GM15510 (cell line): ENCODE results near the gene SLC24A5.
A peak's percentile ranks its signal among the peaks of the same experiment; 100 is the strongest.

ENCODE experiments used
- POLR2A ChIP-seq: IDR thresholded peaks from 3 replicates; pipeline ENCODE4 v1.6.1; 2011; ENCODE audit warnings: borderline replicate concordance; ENCODE audit not compliant: insufficient read length; ENCODE audit errors: extremely low read depth

The SLC24A5 gene

DNA sequence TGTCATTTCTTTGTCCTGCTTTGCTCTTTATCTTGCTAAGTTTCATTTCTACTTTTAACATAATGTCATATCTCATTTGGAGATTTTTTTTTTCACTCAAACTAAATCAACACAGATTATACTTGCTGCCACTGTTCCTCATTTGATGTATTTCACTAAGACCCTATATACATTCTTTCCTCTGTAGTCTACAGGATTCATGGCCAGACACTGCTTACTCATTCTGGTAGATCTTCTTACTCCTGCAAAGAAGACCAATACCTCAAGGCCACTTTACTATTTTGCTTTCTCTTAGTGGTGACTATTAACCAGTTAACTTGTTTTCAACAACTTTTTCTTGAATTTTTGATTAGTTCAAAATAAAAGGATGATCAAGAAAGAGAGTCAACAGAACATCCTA lies 26.6 kb downstream of the SLC24A5 start:
- TF ChIP-seq POLR2A: no peak

DNA sequence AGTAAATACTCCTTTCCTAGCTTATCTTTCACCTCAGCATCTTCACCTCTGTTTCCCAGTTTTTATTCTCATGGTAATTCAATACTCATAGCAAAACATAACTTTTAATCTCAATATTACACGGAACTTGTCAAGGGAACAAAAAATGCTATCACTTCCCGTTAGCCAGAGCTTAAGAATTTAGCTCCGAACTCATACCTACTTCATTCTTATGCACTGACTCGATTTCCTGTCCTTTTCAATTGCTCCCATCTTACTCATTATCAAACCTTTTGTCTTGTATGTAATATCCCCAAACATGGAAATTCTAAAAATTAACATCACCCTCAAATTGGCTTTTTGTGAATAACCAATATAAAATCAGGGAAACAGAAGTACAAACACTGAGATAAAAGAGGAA lies 29.1 kb downstream of the SLC24A5 start:
- no peak for TF ChIP-seq POLR2A

DNA sequence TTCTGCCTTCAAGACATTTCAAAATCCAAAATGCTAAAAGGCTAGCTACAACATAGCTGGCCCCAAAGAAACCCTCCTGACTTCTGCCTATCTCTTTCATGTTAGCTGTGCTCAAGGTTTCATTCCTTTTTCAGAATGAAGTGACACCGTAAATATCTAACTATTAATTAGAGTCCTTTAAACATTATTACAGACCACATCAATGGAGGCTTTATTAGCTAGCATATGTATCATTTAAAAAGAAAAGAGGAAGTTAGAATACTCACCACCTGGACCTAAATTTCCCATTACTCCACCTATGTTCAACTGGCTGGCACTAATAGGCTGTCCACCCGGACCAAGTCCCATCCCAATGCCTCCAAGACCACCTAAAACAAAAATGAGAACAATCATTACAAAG lies 32.7 kb downstream of the SLC24A5 start:
- TF ChIP-seq POLR2A: no peak

DNA sequence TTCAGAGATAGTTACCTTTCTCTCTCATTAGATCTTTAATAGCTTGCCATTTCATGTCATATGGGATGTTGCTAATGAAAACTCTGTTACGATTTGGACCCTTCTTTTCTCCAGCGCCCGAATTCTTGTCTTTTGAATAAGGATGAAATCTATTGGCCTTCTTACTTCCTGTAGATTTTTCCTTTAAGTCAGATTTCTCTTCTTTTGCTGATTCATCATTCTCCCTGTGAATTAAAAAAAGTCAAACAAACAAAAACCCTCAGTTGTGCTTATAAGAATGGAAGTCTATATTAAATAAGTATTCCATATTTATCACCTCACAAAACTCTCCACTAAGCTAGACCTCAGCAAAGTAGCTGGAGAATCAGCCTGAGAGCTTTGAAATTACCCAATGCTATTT lies 47.8 kb downstream of the SLC24A5 start:
- TF ChIP-seq POLR2A: no peak

DNA sequence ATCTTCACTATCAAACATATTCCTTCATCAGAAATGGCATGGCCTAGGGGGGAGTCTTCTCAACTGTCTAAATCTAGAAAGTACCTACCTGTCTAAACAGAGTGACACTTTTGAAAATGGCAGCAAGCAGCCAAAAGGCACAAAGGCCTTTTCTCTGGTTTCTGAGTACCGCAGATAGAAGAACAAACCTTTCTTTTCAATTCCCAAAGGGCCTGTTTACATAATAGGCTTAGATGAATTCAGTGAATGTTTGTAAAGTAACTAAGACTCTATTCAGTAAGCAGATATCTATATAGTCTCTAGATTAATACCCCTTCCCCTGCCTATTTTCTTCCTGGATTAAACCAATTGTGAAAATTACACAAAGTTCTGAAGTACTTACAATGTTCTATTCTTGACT lies 50.2 kb downstream of the SLC24A5 start:
- no peak for TF ChIP-seq POLR2A

DNA sequence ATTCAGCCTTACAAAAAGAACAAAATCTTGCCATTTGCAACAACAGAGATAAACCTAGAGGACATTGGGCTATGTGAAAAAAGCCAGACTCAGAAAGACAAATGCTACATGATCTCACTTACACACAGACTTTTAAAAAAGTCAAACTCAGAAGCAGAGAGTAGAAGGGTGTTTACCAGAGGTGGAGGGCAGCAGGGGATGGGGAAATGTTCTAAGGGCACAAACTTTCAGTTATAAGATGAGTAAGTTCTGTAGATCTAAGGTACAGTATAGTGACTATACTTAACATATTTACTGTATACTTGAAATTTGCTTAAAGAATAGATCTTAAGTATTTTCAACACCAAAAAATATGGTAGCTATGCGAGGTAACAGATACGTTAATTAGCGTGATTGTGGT lies 54.3 kb downstream of the SLC24A5 start:
- TF ChIP-seq POLR2A: no peak

DNA sequence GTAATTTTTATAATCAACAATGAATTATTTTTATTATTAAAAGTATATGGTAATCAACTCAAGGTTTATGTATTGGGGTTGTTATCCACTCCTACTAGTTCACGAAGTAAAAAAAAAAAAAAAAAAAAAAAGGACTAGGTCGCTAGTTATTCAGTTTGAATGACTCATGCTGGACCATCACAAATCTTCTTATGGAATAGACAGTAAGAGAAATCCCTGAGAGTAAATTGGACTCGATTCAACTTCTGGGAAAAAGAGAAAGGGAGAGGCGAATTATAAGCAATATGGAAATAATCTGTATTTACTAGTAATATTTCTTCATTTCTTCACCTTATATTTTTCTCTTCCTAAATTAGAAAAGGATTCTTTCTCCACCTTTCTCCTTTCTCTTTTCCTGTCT lies 55.3 kb downstream of the SLC24A5 start:
- no peak for TF ChIP-seq POLR2A

DNA sequence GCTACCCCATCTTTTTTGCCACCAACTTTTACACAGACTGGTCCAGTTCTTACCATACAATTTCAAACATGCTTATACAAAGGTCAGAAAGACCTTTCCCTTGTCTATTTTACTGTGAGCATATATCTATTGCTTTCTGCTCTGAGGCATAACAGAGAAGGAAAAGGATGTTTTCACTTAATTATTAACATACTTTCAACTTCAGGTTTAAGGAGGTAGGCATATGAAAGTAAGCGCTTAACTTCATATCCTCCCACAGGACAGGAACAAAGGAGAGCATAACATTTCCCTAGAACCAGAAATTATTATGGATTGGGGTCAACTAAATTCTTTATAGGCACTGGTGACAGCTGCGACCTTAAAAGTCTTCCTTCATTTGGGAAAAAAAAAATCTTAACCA lies 56.2 kb downstream of the SLC24A5 start:
- no peak for TF ChIP-seq POLR2A

DNA sequence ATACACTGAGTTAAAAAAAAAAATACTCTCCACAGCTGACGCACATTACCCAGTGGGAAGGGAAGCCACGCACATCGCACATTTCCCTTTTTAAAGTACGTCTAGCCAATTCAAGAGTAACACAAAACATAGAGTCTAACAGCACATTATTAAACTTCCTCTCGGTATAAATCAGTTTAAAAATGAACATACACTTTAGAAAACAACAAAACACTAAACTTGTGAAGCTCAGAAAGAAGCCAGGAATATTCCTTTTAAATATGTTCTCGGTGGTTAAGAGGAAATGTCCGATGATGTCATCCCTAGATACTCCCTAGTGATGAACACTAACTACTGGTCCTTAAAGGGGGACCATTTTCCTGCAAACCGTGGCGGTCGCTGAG lies 56.6 kb downstream of the SLC24A5 start:
- no peak for TF ChIP-seq POLR2A

DNA sequence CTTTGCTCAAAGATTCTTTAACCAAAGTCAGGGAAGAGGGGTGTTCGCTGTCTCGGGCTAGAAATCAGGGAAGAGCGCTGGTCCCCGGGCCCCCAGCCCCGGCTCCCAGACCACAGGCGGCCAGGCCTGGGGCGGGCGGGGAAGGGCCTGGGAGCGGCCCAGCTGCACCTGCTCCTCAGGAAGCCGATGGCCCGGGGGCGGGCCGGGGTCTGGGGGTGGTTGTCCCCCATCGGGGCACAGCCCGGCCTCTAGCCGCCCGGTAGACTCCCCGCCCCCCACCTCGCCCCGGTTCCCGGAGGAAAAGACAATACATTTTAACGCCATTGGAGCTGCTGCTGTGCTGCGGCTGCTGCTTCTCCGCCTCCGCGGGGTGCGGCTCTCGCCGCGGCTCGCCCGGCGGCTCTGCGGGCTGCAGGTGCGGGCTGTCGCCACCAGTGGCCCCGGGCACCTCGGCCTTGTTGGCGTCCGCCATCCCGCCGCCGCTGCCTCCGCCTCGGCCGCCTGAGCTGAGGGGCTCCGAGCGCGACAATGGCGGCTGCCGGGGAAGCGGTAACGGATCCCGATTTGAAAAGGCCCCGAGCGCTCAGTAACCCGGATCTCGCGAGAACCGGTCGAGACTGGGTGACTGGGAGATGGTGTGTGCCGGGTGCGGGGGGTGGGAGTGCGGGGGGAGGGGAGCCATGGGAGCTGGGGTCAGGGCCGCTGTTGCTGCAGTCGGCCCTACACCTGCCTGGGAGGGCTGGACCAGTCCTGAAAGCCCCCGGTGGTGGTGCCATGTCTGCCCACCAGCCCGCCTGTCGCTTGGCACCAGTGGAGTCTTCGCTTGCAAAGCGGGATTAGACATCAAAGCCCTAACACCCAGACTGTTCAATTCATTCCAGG lies 57.2 kb downstream of the SLC24A5 start, which contains the start of gene MYEF2:
TSS of gene MYEF2 (minus strand) at position 530 of the 882 bp plus-strand sequence. CDS start at position 472, 58 bp downstream.
- peak; percentile 59 for TF ChIP-seq POLR2A

DNA sequence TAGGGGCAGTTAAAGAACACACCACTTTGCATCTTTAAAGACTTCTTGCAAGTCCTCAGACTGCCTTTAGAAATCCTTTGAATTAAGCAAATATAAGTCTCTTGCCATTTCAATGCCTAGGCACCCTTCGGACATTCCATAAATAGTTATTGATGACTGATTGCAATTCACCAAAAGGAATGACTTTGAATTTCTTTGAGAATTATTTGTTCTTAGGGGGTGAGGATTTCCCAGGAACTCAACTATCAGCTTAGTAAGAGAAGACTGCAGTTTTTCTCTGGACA lies 57.8 kb downstream of the SLC24A5 start:
- TF ChIP-seq POLR2A: no peak

DNA sequence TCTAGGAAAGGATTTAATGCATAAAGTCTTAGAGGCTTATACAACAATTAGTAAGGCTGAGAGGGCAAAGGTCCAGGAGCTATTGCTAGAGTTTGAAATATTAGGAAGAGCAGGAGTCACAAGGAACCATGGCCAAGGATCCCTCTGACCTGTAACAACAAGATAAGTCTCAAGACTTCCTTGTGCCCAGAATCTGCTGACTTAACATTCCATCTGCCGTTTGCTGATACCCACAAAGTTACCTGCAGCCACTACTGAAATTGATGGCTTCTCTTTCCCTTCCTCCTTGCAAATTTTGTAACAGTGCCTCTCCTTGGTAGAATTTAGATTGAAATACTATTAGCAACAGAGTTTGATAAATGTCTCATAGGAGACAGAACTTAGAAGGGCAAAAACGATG lies 62.0 kb downstream of the SLC24A5 start:
- no peak for TF ChIP-seq POLR2A

DNA sequence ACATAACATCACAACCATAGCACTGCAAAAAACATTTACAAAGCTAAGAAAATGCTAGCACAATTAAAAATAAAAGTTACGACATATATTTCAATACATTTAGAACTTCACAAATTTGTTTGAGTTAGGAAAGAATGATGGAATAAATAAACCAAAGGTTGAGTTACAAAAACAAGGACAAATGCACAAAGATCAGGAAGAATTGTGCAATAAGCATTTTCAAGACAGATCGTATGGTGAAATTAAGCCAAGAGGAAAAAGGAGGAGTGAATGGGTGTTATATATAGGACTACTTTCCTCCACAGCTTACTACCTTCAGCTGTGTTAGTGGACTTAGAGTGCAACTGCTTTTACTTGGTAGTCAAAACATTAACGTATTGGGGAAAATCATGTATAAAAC lies 64.7 kb downstream of the SLC24A5 start:
- no peak for TF ChIP-seq POLR2A

DNA sequence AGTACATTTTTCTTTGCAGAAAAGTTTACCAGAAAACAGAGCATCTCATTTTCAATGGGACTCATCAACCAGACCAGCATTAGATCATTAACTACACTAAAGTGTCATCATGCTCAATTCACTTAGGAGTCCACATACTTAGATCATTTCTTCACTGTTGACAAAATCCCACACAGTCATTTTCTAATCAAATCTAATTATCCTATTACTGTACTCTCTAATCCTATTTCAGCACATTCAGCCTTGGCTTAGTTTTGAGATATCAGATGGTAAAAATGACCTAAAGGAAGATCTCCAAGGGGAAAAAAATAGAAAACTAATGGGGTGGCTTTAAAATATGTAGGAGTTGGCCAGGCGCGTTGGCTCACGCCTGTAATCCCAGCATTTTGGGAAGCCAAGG lies 65.5 kb downstream of the SLC24A5 start:
- no peak for TF ChIP-seq POLR2A

DNA sequence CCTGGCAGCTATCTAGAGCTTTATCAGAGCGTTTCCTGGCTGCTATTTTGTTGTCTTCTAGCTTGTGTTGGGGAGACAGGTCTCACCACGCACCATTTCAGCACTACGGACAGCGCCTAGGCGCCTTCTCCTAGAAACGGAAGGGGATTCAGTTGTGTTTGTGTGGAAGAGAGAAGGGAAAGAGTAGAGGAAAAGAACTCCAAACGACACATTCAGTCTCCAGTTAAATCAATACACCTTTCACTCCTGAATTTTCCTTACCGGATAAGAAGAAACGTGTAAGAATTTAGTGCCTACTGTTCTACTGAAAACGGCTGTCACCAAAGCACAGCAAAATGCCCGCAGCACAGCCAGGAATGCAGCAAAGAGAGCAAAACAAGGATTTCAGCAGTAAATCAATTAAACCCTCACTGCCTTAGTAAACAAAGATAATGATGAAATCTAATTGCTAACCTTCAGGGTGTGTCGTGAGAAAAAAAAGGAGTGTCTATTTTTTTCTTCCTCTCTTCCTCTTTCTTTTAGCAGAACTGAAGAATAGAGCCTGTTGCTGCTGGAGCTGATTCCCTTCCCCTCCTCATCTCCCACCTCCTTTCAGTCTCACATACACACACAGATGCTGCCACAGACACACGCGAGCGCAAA lies 70.3 kb downstream of the SLC24A5 start:
- no peak for TF ChIP-seq POLR2A

DNA sequence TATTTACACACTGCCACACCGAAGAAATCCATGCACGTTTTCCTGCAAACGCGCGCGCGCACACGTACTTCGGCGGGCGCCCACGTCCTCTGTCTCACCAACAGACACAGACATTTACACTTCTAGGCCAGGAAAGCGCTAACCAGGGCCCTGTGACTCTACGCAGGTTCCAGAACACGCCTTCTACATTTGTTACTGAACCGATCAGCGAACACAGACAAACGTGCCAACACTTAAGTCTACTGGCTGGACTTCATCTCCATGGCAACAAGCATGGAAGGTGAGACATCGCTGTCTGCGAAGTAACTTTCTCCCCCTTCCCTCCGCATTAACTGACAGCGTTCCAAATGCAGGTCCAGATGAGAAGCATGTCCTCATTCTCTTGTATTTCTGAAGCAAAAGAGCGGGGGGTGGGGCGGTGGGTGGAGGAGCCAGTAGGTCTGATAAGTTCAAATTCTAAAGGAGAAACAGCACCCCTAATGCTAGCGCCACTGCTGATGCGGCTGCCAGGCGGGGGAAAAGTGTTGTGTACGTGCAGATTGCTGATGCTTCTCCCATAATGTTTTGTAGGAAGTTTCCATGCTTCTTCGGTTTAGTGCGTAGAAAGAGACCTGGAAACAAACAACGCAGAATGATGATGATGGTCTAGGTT lies 70.9 kb downstream of the SLC24A5 start, which contains the start of gene CTXN2:
TSS of gene CTXN2 (plus strand) at position 92 of the 652 bp plus-strand sequence. CDS start 9,636 bp downstream, outside the sequence.
- TF ChIP-seq POLR2A: no peak
